ENCODE data around the gene RFWD3.

RFWD3 gene

DNA sequence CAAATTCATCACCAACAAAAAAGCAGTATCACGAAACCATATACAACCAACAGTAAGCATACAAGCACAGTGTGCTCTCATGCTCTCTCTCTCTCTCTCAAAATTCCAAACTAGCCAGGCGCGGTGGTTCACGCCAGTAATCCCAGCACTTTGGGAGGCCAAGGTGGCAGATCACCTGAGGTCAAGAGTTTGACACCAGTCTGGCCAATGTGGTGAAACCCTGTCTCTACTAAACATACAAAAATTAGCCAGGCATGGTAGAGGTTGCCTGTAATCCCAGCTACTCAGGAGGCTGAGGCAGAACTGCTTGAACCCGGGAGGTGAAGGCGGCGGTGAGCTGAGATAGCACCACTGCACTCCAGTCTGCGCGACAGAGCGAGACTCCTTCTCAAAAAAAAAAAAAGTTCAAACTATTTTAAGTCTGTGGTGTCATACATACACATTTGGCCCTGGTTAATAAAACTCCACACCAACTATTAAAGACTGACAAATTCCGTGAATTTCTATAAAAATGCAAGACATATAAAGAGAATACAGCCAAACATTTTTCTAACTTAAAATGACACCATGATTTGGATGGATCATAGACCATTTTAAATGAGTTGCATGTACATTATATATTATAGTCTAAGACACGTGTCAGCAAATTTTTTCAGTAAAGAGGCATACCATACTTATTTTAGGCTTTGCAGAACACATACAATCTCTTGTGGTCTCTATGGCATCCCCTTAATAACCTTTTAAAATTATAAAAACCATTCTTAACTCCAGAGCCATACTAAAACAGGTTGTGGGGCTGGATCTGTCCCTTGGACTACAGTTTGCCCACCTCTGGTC is 90.7 kb downstream of the RFWD3 start:
- no peak for DNase-seq

DNA sequence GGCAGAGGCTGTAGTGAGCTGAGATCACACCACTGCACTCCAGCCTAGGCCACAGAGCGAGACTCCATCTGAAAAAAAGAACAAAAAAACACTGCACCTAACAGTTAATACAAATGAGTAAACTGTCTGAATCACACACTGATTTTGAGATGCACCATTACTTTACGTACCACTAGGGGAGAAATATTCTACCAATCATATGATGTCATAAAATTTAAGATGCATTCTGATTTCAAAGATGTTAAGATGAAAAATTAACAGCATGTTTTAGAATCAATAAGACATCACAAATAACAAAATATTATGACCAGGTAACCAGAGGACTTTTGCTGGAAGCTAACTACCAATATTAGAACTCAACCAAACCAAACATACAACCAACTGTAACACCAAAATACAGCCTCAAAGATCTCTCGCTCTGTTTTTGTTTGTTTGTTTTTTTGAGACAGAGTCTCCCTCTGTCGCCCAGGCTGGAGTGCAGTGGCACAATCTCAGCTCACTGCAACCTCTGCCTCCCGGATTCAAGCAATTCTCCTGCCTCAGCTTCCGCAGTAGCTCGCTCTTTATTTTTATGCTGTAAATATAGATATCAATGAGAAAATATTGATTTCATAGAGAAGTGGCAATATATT is 91.4 kb downstream of the RFWD3 start:
- no peak for DNase-seq

- DNase-seq = no peak
Measured at GRCh38 chr16:74574146-74574545, 92.5 kb downstream of the RFWD3 start.

GRCh38 chr16:74573622-74574021 is 93.1 kb downstream of the RFWD3 start:
- no peak for DNase-seq

Data from DMS79 treated with DMSO at 0.1 percent for 48 hours (cell line).